Gastroesophageal sphincter (tissue), 4 donors: ENCODE data around the gene LDLRAD4. TPM values are rescaled to one million over a fixed set of nuclear protein-coding genes. Genes with fewer than 3 reads are reported as not detected.

ENCODE experiments used
- ATAC-seq: fragments of 150-250 bp; one replicate; pipeline ENCODE4 v1.9.1; 2016; ENCODE audit warnings: mild to moderate bottlenecking, moderate library complexity
- H3K27ac ChIP-seq, 4 donors: fragments of 200-600 bp; sonication (generic) in 3 of 4; 1 replicate in 3 of 4; 2 replicates in 1 of 4; pipeline ENCODE4 v1.5.1; 2016 to 2019
- H3K27me3 ChIP-seq: fragments of 200-600 bp; sonication (generic); one replicate; pipeline ENCODE4 v1.5.1; 2019
- H3K36me3 ChIP-seq, 2 donors: fragments of 200-600 bp; sonication (generic); one replicate each; pipeline ENCODE4 v1.5.1; 2019; ENCODE audit warnings: control low read depth in 1 of 2
- H3K4me1 ChIP-seq, 3 donors: fragments of 200-600 bp; sonication (generic); 1 replicate in 2 of 3; 2 replicates in 1 of 3; pipeline ENCODE4 v1.5.1; 2016 to 2019; ENCODE audit warnings: control low read depth in 2 of 3
- H3K4me3 ChIP-seq, 2 donors: fragments of 200-600 bp; sonication (generic); one replicate each; pipeline ENCODE4 v1.5.1; 2019; ENCODE audit warnings: mild to moderate bottlenecking in 1 of 2, moderate library complexity in 1 of 2
- H3K9me3 ChIP-seq, 3 donors: fragments of 200-600 bp; sonication (generic); one replicate each; pipeline ENCODE4 v1.5.1; 2017 to 2019; ENCODE audit warnings: control low read depth in 2 of 3
- EP300 ChIP-seq: sonication (generic); formaldehyde crosslinking; IDR thresholded peaks from one replicate; pipeline ENCODE4 v1.6.1; 2017; ENCODE audit warnings: antibody characterized with exemption, mild to moderate bottlenecking
- POLR2A ChIP-seq, 2 donors: fragments of 450-650 bp; IDR thresholded peaks; one replicate each; pipeline ENCODE4 v1.6.1; 2017; ENCODE audit warnings: antibody characterized with exemption in 2 of 2, mild to moderate bottlenecking in 2 of 2, moderate library complexity in 1 of 2
- POLR2AphosphoS5 ChIP-seq: sonication (generic); formaldehyde crosslinking; IDR thresholded peaks from one replicate; pipeline ENCODE4 v1.6.1; 2017; ENCODE audit warnings: antibody characterized with exemption
- WGBS, 2 donors: methylation state at CpG; one replicate each; pipeline ENCODE4 v1.1.5; 2018; ENCODE audit warnings: low coverage in 1 of 2; 5-methylcytosine and 5-hydroxymethylcytosine counted together
- total RNA-seq, 4 donors: library from RNA; depleted of rRNA; stranded (reverse); fragments of >200 nt; gene quantifications; one replicate each; pipeline ENCODE4 v1.1.0, GENCODE V29; 2016
- TF ChIP-seq, protein P1 (sequence below), 4 experiments: fragments of 200-600 bp in 2 of 4; fragments of 450-650 bp in 2 of 4; sonication (generic) in 1 of 4; IDR thresholded peaks; one replicate each; pipeline ENCODE4 v1.5.1; 2017 to 2019; ENCODE audit warnings: antibody characterized with exemption in 4 of 4, mild to moderate bottlenecking in 2 of 4, moderate library complexity in 2 of 4

LDLRAD4 gene
- total RNA-seq, 4 donors from 2014 or later: 28.1 to 85.9 (median 55.2) TPM

DNA sequence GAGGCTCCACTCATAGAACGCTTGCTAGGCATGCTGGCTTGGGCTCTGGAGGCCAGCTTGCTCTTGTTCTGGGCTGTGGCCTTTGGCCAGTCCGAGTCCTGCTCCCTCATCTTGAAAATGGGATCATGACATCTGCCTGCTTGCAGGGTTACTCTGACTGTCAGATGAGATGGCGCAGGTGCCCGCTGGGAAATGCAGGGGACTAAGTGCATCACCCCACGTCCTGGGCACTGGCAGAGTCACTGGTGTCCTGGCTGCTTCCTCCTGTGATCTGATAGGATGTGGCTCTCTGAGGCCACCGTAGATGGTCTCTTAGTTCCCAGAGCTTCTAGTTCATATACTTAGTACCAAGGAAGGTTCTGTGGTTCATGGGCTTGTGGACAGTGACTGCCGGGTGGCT, 18.5 kb downstream of the LDLRAD4 start:
- peaks cover 0 to 86% (median 41%) of the 10 kb centered on the region in 3 donors for H3K4me1 ChIP-seq

GRCh38 chr18:13237641-13238040, 19.1 kb downstream of the LDLRAD4 start:
- ATAC-seq: no peak
- H3K9me3 ChIP-seq: no peaks in the 10 kb centered on the region
- TF ChIP-seq, protein P1, sequence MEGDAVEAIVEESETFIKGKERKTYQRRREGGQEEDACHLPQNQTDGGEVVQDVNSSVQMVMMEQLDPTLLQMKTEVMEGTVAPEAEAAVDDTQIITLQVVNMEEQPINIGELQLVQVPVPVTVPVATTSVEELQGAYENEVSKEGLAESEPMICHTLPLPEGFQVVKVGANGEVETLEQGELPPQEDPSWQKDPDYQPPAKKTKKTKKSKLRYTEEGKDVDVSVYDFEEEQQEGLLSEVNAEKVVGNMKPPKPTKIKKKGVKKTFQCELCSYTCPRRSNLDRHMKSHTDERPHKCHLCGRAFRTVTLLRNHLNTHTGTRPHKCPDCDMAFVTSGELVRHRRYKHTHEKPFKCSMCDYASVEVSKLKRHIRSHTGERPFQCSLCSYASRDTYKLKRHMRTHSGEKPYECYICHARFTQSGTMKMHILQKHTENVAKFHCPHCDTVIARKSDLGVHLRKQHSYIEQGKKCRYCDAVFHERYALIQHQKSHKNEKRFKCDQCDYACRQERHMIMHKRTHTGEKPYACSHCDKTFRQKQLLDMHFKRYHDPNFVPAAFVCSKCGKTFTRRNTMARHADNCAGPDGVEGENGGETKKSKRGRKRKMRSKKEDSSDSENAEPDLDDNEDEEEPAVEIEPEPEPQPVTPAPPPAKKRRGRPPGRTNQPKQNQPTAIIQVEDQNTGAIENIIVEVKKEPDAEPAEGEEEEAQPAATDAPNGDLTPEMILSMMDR (IDR thresholded peaks at IDR 0.05): no peak
- TF ChIP-seq EP300: no peak
- TF ChIP-seq POLR2AphosphoS5: no peak
- TF ChIP-seq POLR2A (IDR thresholded peaks at IDR 0.05): no peak
- H3K27me3 ChIP-seq: no peaks in the 10 kb centered on the region
- 87 to 100% methylated on average over 1 to 3 of the region's 3 CpGs for WGBS, 2 donors
- H3K4me3 ChIP-seq: no peak overlapping the region
- H3K4me1 ChIP-seq: peaks cover 0 to 80% (median 41%) of the 10 kb centered on the region in 3 donors
- no peaks in the 10 kb centered on the region for H3K36me3 ChIP-seq
- peak overlapping the region in 1 of 4 donors; percentile 70 for H3K27ac ChIP-seq

More for the DNA sequence above, 18.5 kb downstream of the LDLRAD4 start:
- no peaks in the 10 kb centered on the region for H3K9me3 ChIP-seq
- H3K27ac ChIP-seq: peak overlapping the region in 3 of 4 donors; percentile 70 to 75 (median 75)
- H3K27me3 ChIP-seq: no peaks in the 10 kb centered on the region
- H3K4me3 ChIP-seq: no peak overlapping the region
- no peak for ATAC-seq
- WGBS, 2 donors: 52% methylated on average over 3 of the region's 7 CpGs; no CpG with 5 or more reads in 1 of the 2 donors
- TF ChIP-seq EP300: no peak
- TF ChIP-seq POLR2AphosphoS5: no peak
- TF ChIP-seq, protein P1 (IDR thresholded peaks at IDR 0.05): no peak
- TF ChIP-seq POLR2A (IDR thresholded peaks at IDR 0.05): no peak
- no peaks in the 10 kb centered on the region for H3K36me3 ChIP-seq

GRCh38 chr18:13239171-13239956, 20.8 kb downstream of the LDLRAD4 start:
- 67 to 92% methylated on average over 1 to 9 of the region's 13 CpGs for WGBS, 2 donors
- Histone ChIP-seq H3K27me3 (no peaks in the 10 kb centered on the region), H3K9me3 (no peaks in the 10 kb centered on the region), H3K36me3 (peaks cover 0 to 5% of the 10 kb centered on the region in 2 donors), H3K4me1 (peaks cover 0 to 63% (median 30%) of the 10 kb centered on the region in 3 donors), H3K4me3 (no peak overlapping the region), H3K27ac (no peak overlapping the region)
- TF ChIP-seq, protein P1 (IDR thresholded peaks at IDR 0.05): no peak
- no peak for TF ChIP-seq POLR2AphosphoS5
- no peak for TF ChIP-seq EP300
- no peak for TF ChIP-seq POLR2A (IDR thresholded peaks at IDR 0.05)
- ATAC-seq: no peak

GRCh38 chr18:13240060-13240725, 21.6 kb downstream of the LDLRAD4 start:
- H3K4me1 ChIP-seq: peaks cover 0 to 55% (median 24%) of the 10 kb centered on the region in 3 donors
- H3K9me3 ChIP-seq: no peaks in the 10 kb centered on the region
- H3K4me3 ChIP-seq: no peak overlapping the region
- no peak for TF ChIP-seq POLR2AphosphoS5
- no peak for TF ChIP-seq EP300
- TF ChIP-seq POLR2A (IDR thresholded peaks at IDR 0.05): no peak
- TF ChIP-seq, protein P1 (IDR thresholded peaks at IDR 0.05): no peak
- no peak overlapping the region for H3K27ac ChIP-seq
- no peaks in the 10 kb centered on the region for H3K27me3 ChIP-seq
- H3K36me3 ChIP-seq: peaks cover 0 to 5% of the 10 kb centered on the region in 2 donors
- WGBS, 2 donors: 89 to 97% methylated on average over 5 to 14 of the region's 15 CpGs
- no peak for ATAC-seq
